CD4-positive, alpha-beta T cell treated with Interleukin-4 for 1 hour (primary cell): ENCODE results near the gene FRYL.
"Not testable (repeated sequence)": the region's sequence is repeated elsewhere in the genome, so short reads cannot be mapped to it uniquely, and the experiment has no call there.

ENCODE experiments used
- DNase-seq, 2 donors: peaks; one replicate each; pipeline ENCODE4 v3.0.0-alpha.2; 2020 to 2022

FRYL gene

GRCh38 chr4:48694824-48695223, 85.3 kb downstream of the FRYL start:
- DNase-seq = no peak

- no peak for DNase-seq
Observed at GRCh38 chr4:48693856-48694574, 86.1 kb downstream of the FRYL start.

- DNase-seq = no peak
Observed at GRCh38 chr4:48692897-48693296, 87.2 kb downstream of the FRYL start.

- no peak for DNase-seq
Observed at GRCh38 chr4:48692044-48692443, 88.0 kb downstream of the FRYL start.

GRCh38 chr4:48688953-48689352, 91.1 kb downstream of the FRYL start:
- DNase-seq = no peak

- no peak for DNase-seq
Observed at GRCh38 chr4:48687313-48688051, 92.6 kb downstream of the FRYL start.

GRCh38 chr4:48686369-48686768, 93.7 kb downstream of the FRYL start:
- DNase-seq = no peak

GRCh38 chr4:48683784-48684666, 96.1 kb downstream of the FRYL start:
- no peak for DNase-seq

GRCh38 chr4:48682870-48683269, 97.2 kb downstream of the FRYL start:
- DNase-seq = not testable (repeated sequence)

- peak in 1 of 2 donors; percentile 58 for DNase-seq
Observed at GRCh38 chr4:48681856-48682255, 98.2 kb downstream of the FRYL start.

- no peak for DNase-seq
Observed at GRCh38 chr4:48680848-48681568, 99.1 kb downstream of the FRYL start.

GRCh38 chr4:48673537-48673936, 106.5 kb downstream of the FRYL start:
- DNase-seq = no peak

- no peak for DNase-seq
Observed at GRCh38 chr4:48670587-48670986, 109.5 kb downstream of the FRYL start.

GRCh38 chr4:48669086-48669485, 111.0 kb downstream of the FRYL start:
- DNase-seq = no peak

GRCh38 chr4:48668254-48669017, 111.6 kb downstream of the FRYL start:
- no peak for DNase-seq

GRCh38 chr4:48667148-48667547, 112.9 kb downstream of the FRYL start:
- no peak for DNase-seq

- no peak for DNase-seq
Observed at GRCh38 chr4:48665555-48666186, 114.4 kb downstream of the FRYL start.

GRCh38 chr4:48664938-48665337, 115.1 kb downstream of the FRYL start:
- DNase-seq = no peak

GRCh38 chr4:48661391-48661790, 118.7 kb downstream of the FRYL start:
- DNase-seq = no peak

- no peak for DNase-seq
Observed at GRCh38 chr4:48660347-48660746, 119.7 kb downstream of the FRYL start.

- DNase-seq = no peak
Observed at GRCh38 chr4:48654015-48654664, 125.9 kb downstream of the FRYL start.
